MG63 (cell line): ENCODE data around the gene CAVIN1. TPM values are rescaled to one million over a fixed set of nuclear protein-coding genes. Genes with fewer than 3 reads are reported as not detected.
"Not testable (repeated sequence)": the region's sequence is repeated elsewhere in the genome, so short reads cannot be mapped to it uniquely, and the experiment has no call there.

Experiments
- DNase-seq: peaks from one replicate; pipeline ENCODE4 v3.0.0-alpha.2; 2020
- H3K27me3 ChIP-seq: fragments of 250-450 bp; sonication (Bioruptor Pico); 2 replicates; pipeline ENCODE4 v1.5.1; 2020; ENCODE audit warnings: mild to moderate bottlenecking, moderate library complexity
- H3K36me3 ChIP-seq: fragments of 250-450 bp; sonication (Bioruptor Pico); 2 replicates; pipeline ENCODE4 v1.5.1; 2020; ENCODE audit warnings: mild to moderate bottlenecking, moderate library complexity
- H3K4me3 ChIP-seq: fragments of 250-450 bp; sonication (Bioruptor Pico); 2 replicates; pipeline ENCODE4 v1.5.1; 2020; ENCODE audit warnings: mild to moderate bottlenecking, moderate library complexity
- H3K9me3 ChIP-seq: fragments of 250-450 bp; sonication (Bioruptor Pico); 2 replicates; pipeline ENCODE4 v1.5.1; 2020; ENCODE audit warnings: mild to moderate bottlenecking, moderate library complexity
- total RNA-seq: library from RNA; depleted of rRNA; stranded (reverse); fragments of >200 nt; shearing (Covaris generic); gene quantifications from 2 replicates; pipeline ENCODE4 v1.2.3, GENCODE V29; 2014; ENCODE audit warnings: low replicate concordance

Gene CAVIN1
- total RNA-seq, 1 experiment from 2014 or later, result 958 TPM

- no peak for DNase-seq
- Histone ChIP-seq H3K9me3 (no peaks in the 10 kb centered on the region), H3K4me3 (no peak overlapping the region), H3K27me3 (no peaks in the 10 kb centered on the region), H3K36me3 (no peaks in the 10 kb centered on the region)
Measured at GRCh38 chr17:42441371-42442195, 18.5 kb upstream of the CAVIN1 start.

- DNase-seq, result peak; percentile 41
- Histone ChIP-seq H3K9me3 (no peaks in the 10 kb centered on the region), H3K4me3 (no peak overlapping the region), H3K36me3 (no peaks in the 10 kb centered on the region), H3K27me3 (no peaks in the 10 kb centered on the region)
Measured at GRCh38 chr17:42438600-42439567, 15.8 kb upstream of the CAVIN1 start.

DNA sequence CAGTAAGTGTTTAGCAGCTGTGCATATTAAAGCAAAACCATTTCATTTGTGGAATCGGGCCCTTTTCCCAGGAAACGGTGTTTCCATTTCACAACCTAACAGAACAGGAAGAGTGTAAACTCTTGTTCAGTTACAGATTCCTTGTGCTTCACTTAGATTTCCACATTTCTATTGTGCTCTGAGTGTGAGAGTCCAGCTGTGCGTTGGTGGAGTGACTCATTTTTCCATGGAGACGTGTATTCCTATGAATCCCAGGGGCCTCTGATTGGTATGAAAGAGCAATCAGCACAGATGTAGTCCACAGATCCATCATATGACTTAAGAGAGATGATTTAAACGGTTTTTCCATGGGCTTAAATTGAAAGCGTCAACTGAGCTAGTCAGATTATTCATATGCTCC is 13.3 kb upstream of the CAVIN1 start:
- Histone ChIP-seq H3K4me3 (no peak overlapping the region), H3K9me3 (no peaks in the 10 kb centered on the region), H3K27me3 (no peaks in the 10 kb centered on the region), H3K36me3 (no peaks in the 10 kb centered on the region)
- peak; percentile 77 for DNase-seq

DNA sequence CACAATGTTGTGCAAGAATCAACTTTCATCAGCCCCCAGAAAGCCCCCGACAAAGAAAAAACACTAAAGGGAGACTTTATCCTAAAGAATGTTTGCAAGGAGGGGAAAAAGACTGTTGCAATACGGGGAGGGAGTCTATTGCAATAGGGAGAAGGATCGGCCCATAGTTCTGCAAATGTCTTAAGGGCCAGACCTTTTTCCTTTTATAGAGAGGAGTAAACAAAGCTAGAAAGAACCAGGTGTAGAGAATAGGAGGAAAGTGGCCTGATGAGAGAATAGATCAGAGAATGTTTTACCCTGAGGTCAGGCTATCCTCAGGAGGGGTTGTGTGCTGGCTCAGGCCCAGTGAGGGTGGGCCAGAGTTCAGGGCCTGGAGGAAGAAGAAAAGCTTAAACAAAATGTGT is 8.7 kb upstream of the CAVIN1 start:
- Histone ChIP-seq H3K9me3 (no peaks in the 10 kb centered on the region), H3K36me3 (peaks cover 2% of the 10 kb centered on the region; the same call in 1 of the 2 replicates), H3K4me3 (no peak overlapping the region), H3K27me3 (no peaks in the 10 kb centered on the region)
- no peak for DNase-seq

GRCh38 chr17:42429726-42430447 is 6.8 kb upstream of the CAVIN1 start:
- H3K27me3 ChIP-seq, result no peaks in the 10 kb centered on the region
- H3K4me3 ChIP-seq, result no peak overlapping the region
- DNase-seq, result no peak
- H3K9me3 ChIP-seq, result no peaks in the 10 kb centered on the region
- H3K36me3 ChIP-seq, result peaks cover 2% of the 10 kb centered on the region; the same call in 1 of the 2 replicates

DNA sequence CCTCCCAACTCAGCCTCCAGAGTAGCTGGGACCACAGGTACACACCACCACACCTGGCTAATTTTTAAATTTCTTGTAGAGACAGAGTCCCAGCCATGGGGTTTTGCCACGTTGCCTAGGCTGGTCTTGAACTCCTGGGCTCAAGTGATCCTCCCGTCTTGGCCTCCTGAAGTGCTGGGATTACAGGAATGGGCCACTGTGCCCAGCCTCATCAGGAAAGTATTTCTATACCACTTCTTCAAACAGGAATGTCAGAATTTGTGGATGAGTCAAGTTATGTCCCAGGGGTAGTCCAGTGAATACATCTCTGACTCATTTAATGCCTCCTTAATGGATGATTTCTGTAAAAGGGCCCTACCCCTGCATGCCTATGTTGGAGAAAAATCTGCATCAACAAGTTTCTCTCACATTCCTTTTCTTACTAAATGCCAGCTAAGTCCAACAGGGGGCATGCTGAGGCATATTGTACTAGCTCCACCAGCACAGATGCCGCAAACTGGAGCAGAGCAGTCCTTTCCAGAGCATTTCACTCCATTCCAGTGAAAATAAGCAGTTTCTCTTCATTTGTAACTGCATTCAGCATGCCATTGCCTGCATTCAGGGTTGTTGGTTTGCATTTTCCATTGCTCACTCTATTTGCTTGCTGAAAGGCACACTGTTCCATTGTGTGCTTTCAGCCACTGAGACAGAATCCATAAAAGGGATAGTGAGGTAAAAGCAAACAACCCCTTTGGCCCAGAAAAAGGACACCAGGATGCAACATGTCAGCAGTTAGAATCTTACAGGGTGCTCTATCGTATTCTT is 5.3 kb upstream of the CAVIN1 start:
- H3K9me3 ChIP-seq, result no peaks in the 10 kb centered on the region
- H3K36me3 ChIP-seq, result peaks cover 2% of the 10 kb centered on the region; the same call in 1 of the 2 replicates
- no peak overlapping the region for H3K4me3 ChIP-seq
- no peaks in the 10 kb centered on the region for H3K27me3 ChIP-seq
- DNase-seq, result peak; percentile 83

- H3K36me3 ChIP-seq, result peaks cover 27% of the 10 kb centered on the region
- no peaks in the 10 kb centered on the region for H3K27me3 ChIP-seq
- H3K9me3 ChIP-seq, result no peaks in the 10 kb centered on the region
- no peak overlapping the region for H3K4me3 ChIP-seq
- peak; percentile 51 for DNase-seq
Measured at GRCh38 chr17:42424991-42425610, 2.0 kb upstream of the CAVIN1 start.

- peaks cover 41% of the 10 kb centered on the region for H3K36me3 ChIP-seq
- H3K9me3 ChIP-seq, result no peaks in the 10 kb centered on the region
- no peaks in the 10 kb centered on the region for H3K27me3 ChIP-seq
- no peak for DNase-seq
- H3K4me3 ChIP-seq, result peak overlapping the region; percentile 100
Measured at GRCh38 chr17:42423766-42424165, 710 bp upstream of the CAVIN1 start.

DNA sequence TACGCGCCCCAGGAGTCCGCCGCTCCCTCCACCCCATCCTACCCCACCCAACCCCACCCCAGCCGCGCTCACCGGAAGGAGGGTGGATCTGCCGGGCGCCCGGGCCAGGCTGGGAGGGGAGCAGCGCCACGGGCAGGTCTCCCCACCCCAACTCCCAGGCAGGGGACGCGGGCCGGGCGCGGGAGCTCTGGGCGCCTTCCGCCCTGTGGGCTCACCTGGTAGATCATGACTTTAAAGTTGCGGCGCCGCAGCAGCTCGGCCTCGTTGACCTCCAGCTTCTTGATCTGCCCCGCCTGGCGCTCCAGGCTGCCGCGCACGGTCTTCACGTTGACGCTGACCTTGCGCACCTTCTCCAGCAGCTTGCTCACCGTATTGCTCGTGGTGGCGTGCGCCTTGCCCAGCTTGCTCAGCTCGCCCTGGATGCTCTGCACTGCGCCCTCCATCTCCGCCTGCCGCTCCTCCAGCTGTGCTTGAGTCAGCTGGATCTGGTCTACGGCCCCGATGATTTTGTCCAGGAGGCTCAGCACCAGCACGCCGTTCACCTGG is 571 bp downstream of the CAVIN1 start:
- no peaks in the 10 kb centered on the region for H3K27me3 ChIP-seq
- H3K36me3 ChIP-seq, result peaks cover 51% of the 10 kb centered on the region
- H3K4me3 ChIP-seq, result peak overlapping the region; percentile 100
- DNase-seq, result peak; percentile 47
- no peaks in the 10 kb centered on the region for H3K9me3 ChIP-seq

DNA sequence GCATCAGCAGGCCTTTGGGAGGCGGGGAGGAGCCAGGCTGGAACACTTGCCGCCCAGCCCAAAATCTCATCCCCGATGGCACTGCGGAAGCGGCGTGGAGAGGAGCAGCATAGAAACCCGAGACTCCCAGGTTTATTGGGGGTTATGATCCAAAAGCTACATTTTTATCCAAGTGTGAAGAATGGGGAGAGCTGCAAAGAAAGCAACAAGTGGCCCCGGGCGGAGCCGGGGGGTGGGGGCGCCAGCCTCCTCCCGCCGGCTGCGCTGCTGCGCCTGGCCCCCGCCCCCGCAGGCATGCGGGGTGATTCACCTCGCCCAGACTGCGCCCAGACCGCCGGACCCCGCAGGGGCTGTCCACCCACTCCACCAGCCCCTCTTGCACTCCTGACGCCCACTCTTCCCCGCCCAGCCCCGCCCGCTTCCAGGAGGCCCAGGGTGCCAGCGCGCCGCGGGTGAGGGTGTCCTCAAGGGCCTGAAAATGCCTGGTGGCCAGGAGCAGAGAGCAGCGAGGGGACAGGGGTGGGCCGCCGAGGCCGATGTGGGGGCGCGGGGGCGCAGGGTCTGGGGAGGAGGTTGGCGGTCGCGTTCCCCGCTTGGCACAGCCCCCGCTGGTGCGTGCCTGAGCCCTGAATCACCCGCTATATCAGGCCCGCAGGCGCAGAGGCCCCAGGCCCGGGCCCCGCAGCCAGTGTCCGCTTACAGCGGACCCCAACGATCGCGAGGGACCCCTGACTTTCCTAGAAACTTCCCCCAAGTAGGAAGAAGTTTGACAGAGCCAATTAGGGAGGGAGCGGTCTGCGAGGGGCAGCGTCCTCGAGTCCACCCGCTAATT is 1.3 kb downstream of the CAVIN1 start:
- Histone ChIP-seq H3K36me3 (peaks cover 59% of the 10 kb centered on the region), H3K4me3 (peak overlapping the region; percentile 100), H3K9me3 (no peaks in the 10 kb centered on the region), H3K27me3 (no peaks in the 10 kb centered on the region)
- DNase-seq, result peak; percentile 97

- peak overlapping the region; percentile 100 for H3K4me3 ChIP-seq
Measured at GRCh38 chr17:42421136-42421506, 1.9 kb downstream of the CAVIN1 start.

DNA sequence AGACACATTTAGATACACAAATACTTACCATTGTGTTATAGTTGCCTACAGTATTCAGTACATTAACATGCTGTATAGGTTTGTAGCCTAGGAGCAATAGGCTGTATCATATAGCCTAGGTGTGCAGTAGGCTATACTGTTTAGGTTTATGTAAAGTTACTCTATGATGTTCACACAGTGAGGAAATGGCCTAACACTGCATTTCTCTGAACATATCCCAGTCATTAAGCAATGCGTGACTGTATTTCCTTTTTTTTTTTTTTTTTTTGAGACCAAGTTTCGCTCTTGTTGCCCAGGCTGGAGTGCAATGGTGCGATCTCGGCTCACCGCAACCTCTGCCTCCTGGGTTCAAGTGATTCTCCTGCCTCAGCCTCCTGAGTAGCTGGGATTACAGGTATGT is 5.1 kb downstream of the CAVIN1 start:
- H3K4me3 ChIP-seq, H3K27me3 ChIP-seq, DNase-seq, H3K9me3 ChIP-seq: not testable (repeated sequence)
- H3K36me3 ChIP-seq, result peaks cover 86% of the 10 kb centered on the region

More at GRCh38 chr17:42421136-42421506, 1.9 kb downstream of the CAVIN1 start:
- DNase-seq, result no peak
- no peaks in the 10 kb centered on the region for H3K9me3 ChIP-seq
- no peaks in the 10 kb centered on the region for H3K27me3 ChIP-seq
- peaks cover 63% of the 10 kb centered on the region for H3K36me3 ChIP-seq

DNA sequence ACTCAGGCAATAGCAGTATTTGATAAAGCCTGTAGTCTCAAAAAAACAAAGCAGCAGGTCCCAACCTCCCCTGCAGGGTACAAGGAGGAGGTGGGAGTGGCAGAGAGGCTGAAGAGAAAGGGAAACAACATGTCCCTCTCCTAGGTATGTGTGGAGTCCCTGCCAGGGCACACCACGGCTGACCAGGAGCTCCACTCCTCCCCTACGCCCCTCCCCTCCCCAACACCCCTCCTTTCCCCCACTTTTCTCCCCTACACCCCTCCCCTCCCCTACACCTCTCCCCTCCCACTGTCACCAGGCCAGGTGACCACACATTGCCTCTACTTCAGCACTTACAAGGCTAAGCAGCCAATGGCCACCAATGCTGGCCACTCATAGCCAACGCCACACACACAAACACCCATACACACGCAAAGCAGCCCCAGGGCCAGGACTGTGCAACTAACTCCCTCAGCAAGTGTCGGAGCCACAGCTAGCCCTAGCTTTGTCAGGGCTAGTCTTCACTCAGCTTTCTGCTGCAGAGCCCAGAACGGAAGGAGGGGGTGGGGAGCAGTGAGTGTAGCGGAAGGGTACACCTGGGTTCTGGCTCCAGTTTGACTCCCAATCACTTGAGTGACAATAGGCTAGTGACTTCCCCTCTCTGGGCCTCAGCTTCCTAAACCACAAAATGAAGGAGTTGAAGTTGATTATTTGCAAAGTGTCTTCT is 8.2 kb downstream of the CAVIN1 start:
- no peak overlapping the region for H3K4me3 ChIP-seq
- H3K9me3 ChIP-seq, result no peaks in the 10 kb centered on the region
- H3K27me3 ChIP-seq, result no peaks in the 10 kb centered on the region
- DNase-seq, result no peak
- H3K36me3 ChIP-seq, result peaks cover 70% of the 10 kb centered on the region

- no peaks in the 10 kb centered on the region for H3K9me3 ChIP-seq
- DNase-seq, result no peak
- no peak overlapping the region for H3K4me3 ChIP-seq
- H3K36me3 ChIP-seq, result peaks cover 64% of the 10 kb centered on the region
- no peaks in the 10 kb centered on the region for H3K27me3 ChIP-seq
Measured at GRCh38 chr17:42413464-42414040, 9.5 kb downstream of the CAVIN1 start.
